ENCODE data around the gene C10orf62. TPM values are rescaled to one million over a fixed set of nuclear protein-coding genes. Genes with fewer than 3 reads are reported as not detected.
"Not testable (repeated sequence)": the region's sequence is repeated elsewhere in the genome, so short reads cannot be mapped to it uniquely, and the experiment has no call there.

Gene C10orf62
- total RNA-seq, 2 donors from 2014 or later: 1.3 TPM; not detected in 1

- H3K4me3 ChIP-seq: no peak overlapping the region
- TF ChIP-seq CTCF (IDR thresholded peaks at IDR 0.05): no peak
- no peak for TF ChIP-seq POLR2A (IDR thresholded peaks at IDR 0.05)
- peaks cover 5% of the 10 kb centered on the region for H3K4me1 ChIP-seq
- H3K9me3 ChIP-seq: no peaks in the 10 kb centered on the region
- intact Hi-C loops (cut with DNase I): loop anchor here (5.0 kb wide), 1 partner anchor 82 kb away; no protein-coding TSS in a partner anchor
- DNase-seq (no peak), ATAC-seq (no peak)
- peak overlapping the region in 2 of 4 donors; percentile 8 to 51 for H3K27ac ChIP-seq
- H3K27me3 ChIP-seq: no peaks in the 10 kb centered on the region
- 57 to 61% methylated on average over 6 to 13 of the region's 13 CpGs for WGBS, 2 donors
- H3K36me3 ChIP-seq (replicated peaks in 1 of 2; ENCODE audit: insufficient read depth in 1 of 2, low read depth in 2 of 2): no peaks in the 10 kb centered on the region
Observed at GRCh38 chr10:97549587-97550322, 39.8 kb upstream of the C10orf62 start.

DNA sequence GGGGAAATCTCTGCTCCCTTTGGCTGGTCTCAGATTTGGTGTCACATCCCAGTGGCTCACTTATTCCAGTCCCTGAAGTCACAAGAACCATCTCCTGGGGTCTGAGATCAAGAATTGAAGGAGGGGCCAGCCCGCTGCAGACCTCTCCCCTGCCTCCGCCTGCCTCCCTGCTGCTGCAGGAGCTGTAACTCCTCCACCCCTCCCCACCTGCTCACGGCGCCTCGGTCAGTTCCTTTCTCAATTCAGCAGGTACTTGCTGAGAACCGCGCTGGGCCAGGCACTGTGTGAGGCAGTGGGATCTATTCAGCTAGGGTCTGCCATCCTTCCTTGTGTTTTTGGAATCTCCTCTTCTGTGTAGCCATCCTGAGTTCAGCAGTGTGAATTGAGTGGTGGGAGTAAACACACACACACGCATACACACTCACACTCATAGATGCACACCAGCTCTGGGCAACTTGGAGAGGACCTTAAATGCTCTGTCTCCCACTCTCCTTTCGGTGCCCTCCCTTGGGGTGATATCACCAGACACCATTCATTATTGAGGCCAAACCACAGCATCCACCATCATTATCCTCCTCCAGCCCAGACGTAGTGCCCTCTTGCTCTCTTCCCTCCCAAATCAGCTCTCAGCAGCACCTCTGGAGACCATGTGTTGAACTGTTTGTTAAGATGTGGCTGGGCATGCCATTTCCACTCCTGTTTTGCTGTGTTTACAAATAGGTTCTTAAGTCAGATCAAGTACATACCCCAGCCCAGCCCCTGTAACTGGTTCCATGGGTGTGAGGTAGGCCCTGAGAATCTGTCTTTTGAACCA, 39.0 kb upstream of the C10orf62 start:
- WGBS, 2 donors: 77 to 88% methylated on average over 6 to 10 of the region's 10 CpGs
- no peak for DNase-seq

GRCh38 chr10:97551271-97551670, 38.2 kb upstream of the C10orf62 start:
- intact Hi-C loops (cut with DNase I): loop anchor here (5.0 kb wide), 1 partner anchor 84 kb away; no protein-coding TSS in a partner anchor
- 91 to 94% methylated on average over 6 of the region's 6 CpGs for WGBS, 2 donors
- Histone ChIP-seq H3K4me3 (no peak overlapping the region), H3K9me3 (no peaks in the 10 kb centered on the region), H3K4me1 (peaks cover 5% of the 10 kb centered on the region), H3K27ac (no peak overlapping the region), H3K27me3 (no peaks in the 10 kb centered on the region), H3K36me3 (replicated peaks in 1 of 2; ENCODE audit: insufficient read depth in 1 of 2, low read depth in 2 of 2) (no peaks in the 10 kb centered on the region)
- DNase-seq (no peak), ATAC-seq (no peak)
- TF ChIP-seq POLR2A (IDR thresholded peaks at IDR 0.05): no peak
- TF ChIP-seq CTCF (IDR thresholded peaks at IDR 0.05): no peak

More for the DNA sequence above, 39.0 kb upstream of the C10orf62 start:
- H3K4me1 ChIP-seq: peaks cover 5% of the 10 kb centered on the region
- no peaks in the 10 kb centered on the region for H3K9me3 ChIP-seq
- no peaks in the 10 kb centered on the region for H3K36me3 ChIP-seq (replicated peaks in 1 of 2; ENCODE audit: insufficient read depth in 1 of 2, low read depth in 2 of 2)
- H3K27ac ChIP-seq: peak overlapping the region in 1 of 4 donors; percentile 51
- TF ChIP-seq CTCF (IDR thresholded peaks at IDR 0.05) (no peak), POLR2A (IDR thresholded peaks at IDR 0.05) (no peak)
- no peak for ATAC-seq
- no peak overlapping the region for H3K4me3 ChIP-seq
- intact Hi-C loops (cut with DNase I): loop anchor here (5.0 kb wide), 1 partner anchor 83 kb away; no protein-coding TSS in a partner anchor
- no peaks in the 10 kb centered on the region for H3K27me3 ChIP-seq

DNA sequence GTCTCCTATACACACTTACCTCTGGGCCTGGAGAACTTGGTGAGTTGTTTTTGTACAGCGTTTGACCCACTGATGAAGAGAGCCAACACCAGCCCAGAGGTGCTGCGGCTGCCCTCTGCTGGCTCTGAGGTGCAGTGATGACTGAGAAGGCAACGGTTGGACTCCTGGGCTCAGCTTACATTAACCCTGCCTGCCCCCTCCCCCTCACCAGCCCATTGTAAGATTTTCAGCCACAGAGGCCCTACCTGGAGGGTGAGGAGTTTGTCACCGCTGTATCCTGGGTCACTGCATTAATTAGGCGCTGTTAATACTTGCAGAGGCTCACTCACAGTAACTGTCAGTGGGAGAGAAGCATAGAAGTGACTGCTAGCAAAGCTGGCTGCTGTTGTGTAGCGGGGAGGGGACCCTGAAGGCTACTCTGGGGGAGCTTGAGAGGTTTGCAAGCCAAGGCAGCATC, 35.9 kb upstream of the C10orf62 start:
- 17 to 22% methylated on average over 5 to 6 of the region's 6 CpGs for WGBS, 2 donors
- no peaks in the 10 kb centered on the region for H3K27me3 ChIP-seq
- ATAC-seq (peak; percentile 87), DNase-seq (peak; percentile 65 to 75 (median 68))
- no peaks in the 10 kb centered on the region for H3K36me3 ChIP-seq (replicated peaks in 1 of 2; ENCODE audit: insufficient read depth in 1 of 2, low read depth in 2 of 2)
- no peaks in the 10 kb centered on the region for H3K9me3 ChIP-seq
- H3K27ac ChIP-seq: no peak overlapping the region
- no peak overlapping the region for H3K4me3 ChIP-seq
- H3K4me1 ChIP-seq: peaks cover 5% of the 10 kb centered on the region
- intact Hi-C loops (cut with DNase I): loop anchor here (5.0 kb wide), 1 partner anchor 86 kb away; no protein-coding TSS in a partner anchor
- TF ChIP-seq CTCF (IDR thresholded peaks at IDR 0.05): peak; percentile 37 to 79 (median 71)
- no peak for TF ChIP-seq POLR2A (IDR thresholded peaks at IDR 0.05)

DNA sequence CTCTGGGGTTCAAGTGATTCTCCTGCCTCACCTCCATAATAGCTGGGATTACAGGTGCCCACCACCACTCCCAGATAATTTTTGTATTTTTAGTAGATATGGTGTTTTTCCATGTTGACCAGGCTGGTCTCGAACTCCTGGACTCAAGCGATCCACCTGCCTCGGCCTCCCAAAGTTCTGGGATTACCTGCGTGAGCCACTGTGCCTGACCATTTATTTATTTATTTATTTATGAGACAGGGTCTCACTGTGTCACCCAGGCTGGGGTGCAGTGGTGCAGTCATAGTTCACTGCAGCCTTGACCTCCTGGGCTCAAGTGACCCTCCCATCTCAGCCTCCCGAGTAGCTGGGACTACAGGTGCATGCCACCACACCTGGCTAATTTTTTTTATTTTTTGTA, 35.2 kb upstream of the C10orf62 start:
- not testable (repeated sequence) for H3K9me3 ChIP-seq; H3K4me1 ChIP-seq; H3K27me3 ChIP-seq; H3K4me3 ChIP-seq; H3K36me3 ChIP-seq (replicated peaks in 1 of 2; ENCODE audit: insufficient read depth in 1 of 2, low read depth in 2 of 2); ATAC-seq; DNase-seq; H3K27ac ChIP-seq
- 86 to 98% methylated on average over 5 of the region's 5 CpGs for WGBS, 2 donors
- intact Hi-C loops (cut with DNase I): loop anchor here (5.0 kb wide), 1 partner anchor 87 kb away; no protein-coding TSS in a partner anchor

GRCh38 chr10:97555541-97555940, 34.0 kb upstream of the C10orf62 start:
- H3K36me3 ChIP-seq (replicated peaks in 1 of 2; ENCODE audit: insufficient read depth in 1 of 2, low read depth in 2 of 2); H3K27me3 ChIP-seq; ATAC-seq; H3K4me3 ChIP-seq; H3K4me1 ChIP-seq; H3K27ac ChIP-seq; intact Hi-C loops (cut with DNase I); DNase-seq; H3K9me3 ChIP-seq: not testable (repeated sequence)
- WGBS, 2 donors: 91 to 97% methylated on average over 6 to 7 of the region's 10 CpGs

DNA sequence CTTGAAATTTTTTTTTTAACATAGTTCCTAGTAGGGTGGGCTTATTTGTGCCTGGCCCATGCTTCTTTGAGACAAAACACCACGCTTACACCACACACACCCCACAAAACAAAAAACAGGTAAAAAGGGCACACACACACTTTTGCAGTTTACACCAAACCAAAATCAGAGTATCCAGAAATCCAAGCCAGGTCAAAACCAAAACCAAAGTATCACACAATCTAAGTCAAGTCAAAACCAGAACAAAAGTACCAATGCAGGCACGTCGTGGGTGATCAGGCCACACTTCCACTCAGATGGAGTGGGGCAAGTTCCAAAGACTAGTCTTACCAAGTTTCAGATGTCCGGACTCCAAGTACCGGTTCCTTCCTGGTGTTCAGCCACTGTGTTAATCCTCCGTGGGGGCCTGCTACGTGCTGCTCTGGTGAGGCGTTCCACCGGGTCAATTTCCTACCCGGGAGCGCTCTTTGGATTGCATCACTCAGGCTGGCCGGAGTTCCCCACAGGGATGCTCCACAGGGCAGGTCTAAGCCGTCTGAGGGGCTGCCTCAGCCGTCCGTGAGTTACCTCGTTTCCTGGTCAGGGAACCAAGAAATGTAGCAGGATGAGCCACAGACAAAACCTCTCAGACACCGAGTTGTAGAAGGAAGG, 28.7 kb upstream of the C10orf62 start:
- H3K4me3 ChIP-seq; H3K36me3 ChIP-seq (replicated peaks in 1 of 2; ENCODE audit: insufficient read depth in 1 of 2, low read depth in 2 of 2); intact Hi-C loops (cut with DNase I); H3K9me3 ChIP-seq; H3K4me1 ChIP-seq; H3K27me3 ChIP-seq: not testable (repeated sequence)
- ATAC-seq: peak; percentile 56
- peak in 2 of 4 donors; percentile 35 to 40 for DNase-seq
- WGBS, 2 donors: 78 to 85% methylated on average over 15 to 16 of the region's 17 CpGs
- H3K27ac ChIP-seq: peak overlapping the region; percentile 1 to 73 (median 46)

Data from body of pancreas (tissue), 4 donors.